ENCODE measurements around the gene C1QTNF2.

The C1QTNF2 gene

DNA sequence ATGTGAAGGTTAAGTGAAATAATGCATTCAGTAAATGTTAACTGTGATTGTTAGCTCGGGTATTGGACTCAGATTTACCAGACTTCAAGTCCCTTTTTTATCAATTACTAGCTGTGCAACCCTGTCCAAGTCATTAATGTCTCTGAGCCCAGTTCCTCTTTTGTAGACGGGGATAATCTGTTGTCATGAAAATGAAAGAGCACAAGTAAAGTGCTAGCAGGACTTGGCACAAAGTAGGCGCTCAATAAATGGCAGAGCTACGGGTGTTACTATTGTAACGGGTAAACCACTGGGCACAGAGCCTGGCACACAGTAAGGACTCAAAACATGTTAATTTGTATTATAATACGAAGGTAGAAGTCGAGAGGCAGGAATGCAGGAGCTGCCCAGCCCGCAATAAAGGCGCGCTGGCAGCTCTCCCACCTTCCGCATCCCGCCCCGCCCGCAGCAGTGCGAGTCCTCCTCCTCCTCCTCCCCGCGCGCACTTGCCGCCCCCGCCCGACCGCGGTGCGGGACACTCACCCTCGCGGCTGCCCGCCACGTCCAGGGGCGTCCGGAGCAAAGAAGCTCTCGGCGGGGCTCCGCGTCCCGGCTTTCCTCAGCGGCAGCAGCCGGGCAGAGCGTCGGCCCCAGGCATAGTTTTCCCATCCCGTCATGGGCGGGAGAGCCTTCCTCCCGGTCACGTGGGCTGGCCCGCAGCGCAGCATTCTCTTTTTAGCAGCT is at the start of gene C1QTNF2:
Gene C1QTNF2 (minus strand): TSS at position 637 of the 723 bp plus-strand sequence. CDS start 15,615 bp downstream, outside the sequence.
- intact Hi-C loops (cut with DNase I), result no loop called here

GRCh38 chr5:160420331-160420610 is 49.8 kb upstream of the C1QTNF2 start:
- intact Hi-C loops (cut with DNase I), result no loop called here
- no peak for DNase-seq

More for the DNA sequence above, at the start of gene C1QTNF2:
- peak in 41 of 42 donors; percentile 31 to 76 (median 58) for DNase-seq

GRCh38 chr5:160419458-160420330 is 49.3 kb upstream of the C1QTNF2 start:
- DNase-seq, result no peak
- intact Hi-C loops (cut with DNase I), result no loop called here

DNA sequence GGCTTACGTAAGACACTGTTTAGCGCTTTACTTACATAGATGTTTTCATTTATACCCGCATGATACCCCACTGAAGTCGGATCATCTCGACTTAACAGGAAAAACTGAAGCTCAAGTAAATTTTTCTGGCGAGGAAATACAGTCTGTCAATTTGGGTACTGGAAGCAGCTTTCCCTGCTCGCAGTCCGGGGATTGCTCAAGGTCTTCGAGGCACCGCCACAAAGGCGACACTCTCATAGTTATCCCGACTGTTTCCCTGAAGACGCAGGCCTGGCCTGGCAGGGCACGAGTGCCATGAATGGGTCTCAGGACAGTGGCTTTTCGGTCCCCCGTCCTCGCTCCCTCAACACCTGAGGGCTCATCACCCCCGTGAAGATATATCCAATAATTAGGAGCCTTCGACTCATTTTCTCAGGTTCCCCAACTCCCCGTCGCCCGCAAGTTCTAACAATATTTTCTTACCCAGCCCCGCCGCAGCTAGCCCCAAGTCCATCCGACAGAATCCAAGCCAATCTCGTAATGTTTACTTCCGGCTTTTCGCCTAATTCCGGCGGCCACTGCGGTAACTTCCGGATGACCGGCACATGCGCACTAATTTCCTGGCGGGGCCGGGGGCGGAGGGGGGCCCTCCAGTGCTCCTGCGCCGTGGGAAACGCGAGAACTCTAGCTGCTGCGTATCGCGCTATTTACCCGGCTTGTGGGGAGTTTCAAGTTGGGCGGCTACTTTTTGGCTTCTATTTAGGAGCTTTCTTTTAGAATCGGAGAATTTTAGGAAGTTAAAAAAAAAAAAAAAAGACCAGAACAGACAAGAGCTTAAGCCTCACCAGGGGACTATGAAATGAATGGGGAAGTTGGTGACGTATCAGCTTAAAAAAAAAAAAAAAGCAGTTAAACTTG is 48.4 kb upstream of the C1QTNF2 start, which contains the start of gene SLU7:
Gene SLU7 (minus strand): TSS at position 521 of the 897 bp plus-strand sequence. CDS start 3,787 bp downstream, outside the sequence.
- peak; percentile 81 to 97 (median 91) for DNase-seq
- intact Hi-C loops (cut with DNase I), result no loop called here

DNA sequence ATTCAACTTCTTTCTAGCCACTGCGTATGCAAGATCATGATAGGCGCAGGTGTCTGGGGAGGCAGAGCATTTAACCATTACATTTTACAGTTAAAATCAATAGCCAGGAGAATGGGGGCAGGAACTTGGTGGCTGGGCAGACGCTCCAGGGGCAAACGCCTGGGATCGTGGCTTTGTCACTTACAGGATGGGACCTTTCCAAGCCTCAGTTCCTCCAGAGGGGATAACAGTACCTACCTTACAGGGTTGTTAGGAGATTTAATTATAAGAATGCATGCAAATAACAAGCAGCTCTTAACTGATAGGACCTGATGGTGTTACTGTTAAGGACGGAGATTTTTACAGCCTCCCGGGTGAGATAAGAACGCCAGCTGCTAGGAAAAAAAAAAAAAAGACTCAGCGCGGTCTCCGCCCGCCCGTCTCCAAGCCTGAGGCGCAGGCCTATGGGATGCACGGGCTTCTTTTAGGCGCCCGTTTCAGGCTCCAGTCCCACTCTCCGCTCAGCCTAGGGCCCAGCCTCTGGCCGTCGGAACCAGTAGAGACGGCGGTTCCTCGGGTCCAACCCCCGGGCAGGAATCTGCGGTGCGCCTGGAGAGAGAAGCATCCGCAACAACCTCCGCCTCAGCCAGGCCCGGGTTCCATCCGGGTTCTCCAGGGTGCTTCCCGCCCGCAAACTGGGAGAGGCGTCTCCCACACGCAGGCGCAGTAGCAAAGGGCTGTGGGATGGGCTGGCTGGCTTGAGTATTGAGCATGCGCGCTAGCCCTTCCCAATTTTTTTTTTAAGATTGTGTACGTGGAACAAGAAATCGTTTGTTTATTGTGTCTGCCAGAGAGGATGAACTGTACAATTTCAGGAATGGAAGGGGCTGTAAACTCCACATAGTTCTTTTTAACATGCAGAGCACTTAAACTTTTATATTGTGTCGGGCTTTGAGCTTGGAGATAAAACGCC is 29.3 kb upstream of the C1QTNF2 start, which contains the start of gene FAM200C:
Gene FAM200C (minus strand): TSS at position 653 of the 952 bp plus-strand sequence. CDS start 4,564 bp downstream, outside the sequence.
- intact Hi-C loops (cut with DNase I), result loop anchor here (10.0 kb wide), 1 partner anchor 285 kb away; the partner anchor contains the start of gene PWWP2A

GRCh38 chr5:160398806-160399205 is 28.4 kb upstream of the C1QTNF2 start:
- no peak for DNase-seq

More for the DNA sequence above, 29.3 kb upstream of the C1QTNF2 start, which contains the start of gene FAM200C:
- peak; percentile 78 to 97 (median 93) for DNase-seq

GRCh38 chr5:160397492-160397891 is 27.1 kb upstream of the C1QTNF2 start:
- no peak for DNase-seq
- intact Hi-C loops (cut with DNase I), result loop anchor here (10.0 kb wide), 1 partner anchor 283 kb away; the partner anchor contains the start of gene PWWP2A

More at GRCh38 chr5:160398806-160399205, 28.4 kb upstream of the C1QTNF2 start:
- intact Hi-C loops (cut with DNase I), result loop anchor here (10.0 kb wide), 1 partner anchor 284 kb away; the partner anchor contains the start of gene PWWP2A

GRCh38 chr5:160395111-160395510 is 24.7 kb upstream of the C1QTNF2 start:
- intact Hi-C loops (cut with DNase I), result loop anchor here (10.0 kb wide), 1 partner anchor 280 kb away; the partner anchor contains the start of gene PWWP2A
- no peak for DNase-seq

DNA sequence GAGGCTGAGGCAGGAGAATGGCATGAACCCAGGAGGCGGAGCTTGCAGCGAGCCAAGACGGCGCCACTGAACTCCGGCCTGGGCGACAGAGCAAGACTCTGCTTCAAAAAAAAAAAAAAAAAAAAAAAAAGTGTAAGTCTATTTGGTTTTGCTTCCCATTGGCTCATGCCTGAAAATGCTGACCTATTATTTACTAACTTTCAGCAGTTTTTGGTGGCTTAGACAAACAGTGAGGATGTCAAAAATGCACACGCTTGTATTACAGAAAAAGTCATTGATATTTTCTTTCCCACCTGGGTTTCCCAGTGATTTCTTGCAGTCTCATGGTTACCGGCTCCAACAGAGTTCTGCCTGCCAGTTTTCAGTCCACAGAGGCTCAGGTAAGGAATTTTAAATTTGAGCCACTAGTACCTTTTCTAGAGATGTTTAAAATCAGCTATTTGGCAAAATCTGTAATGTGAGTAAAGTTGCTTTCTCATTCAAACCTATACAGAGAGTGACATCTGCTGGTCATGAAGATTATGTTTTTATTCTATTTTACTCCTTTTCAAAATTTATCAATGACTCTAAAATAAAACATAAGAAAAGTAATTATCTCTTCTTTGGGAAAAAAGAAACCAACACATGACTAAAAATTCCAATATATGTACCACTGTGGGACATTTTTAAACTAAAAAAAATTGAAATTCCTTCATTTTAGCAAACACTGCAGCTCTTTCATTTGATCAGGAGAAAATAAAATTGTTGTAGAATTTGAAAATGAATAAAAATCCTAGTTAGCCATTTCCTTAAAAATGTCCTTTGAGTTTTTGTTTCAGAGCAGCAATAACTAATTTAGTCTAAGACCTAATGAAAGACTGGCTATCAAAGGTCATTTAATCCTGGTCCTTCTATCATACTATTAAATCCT is 20.6 kb upstream of the C1QTNF2 start:
- intact Hi-C loops (cut with DNase I), result loop anchor here (10.0 kb wide), 1 partner anchor 276 kb away; the partner anchor contains the start of gene PWWP2A
- no peak for DNase-seq

- intact Hi-C loops (cut with DNase I), result no loop called here
- DNase-seq, result no peak
Observed at GRCh38 chr5:160387445-160387844, 17.0 kb upstream of the C1QTNF2 start.

DNA sequence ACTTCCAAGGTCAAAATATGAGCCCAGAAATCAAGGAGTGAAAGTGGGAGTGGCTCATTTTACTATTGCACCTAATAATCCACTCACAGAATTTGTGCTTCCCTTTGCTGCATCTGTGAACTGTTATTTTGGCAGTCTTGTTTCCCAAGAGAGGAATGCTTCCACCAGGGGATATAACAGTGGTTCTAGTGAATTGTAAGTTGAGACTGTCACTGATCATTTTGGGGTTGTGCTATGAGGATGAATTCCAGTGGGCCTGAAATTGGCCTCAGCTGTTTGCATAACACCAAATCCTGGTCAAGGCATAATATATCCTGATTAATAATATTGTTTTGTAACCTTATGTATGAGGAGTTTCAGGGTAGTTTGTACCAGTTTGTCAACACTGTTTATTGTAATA is 15.1 kb upstream of the C1QTNF2 start:
- DNase-seq, result no peak
- intact Hi-C loops (cut with DNase I), result no loop called here

DNA sequence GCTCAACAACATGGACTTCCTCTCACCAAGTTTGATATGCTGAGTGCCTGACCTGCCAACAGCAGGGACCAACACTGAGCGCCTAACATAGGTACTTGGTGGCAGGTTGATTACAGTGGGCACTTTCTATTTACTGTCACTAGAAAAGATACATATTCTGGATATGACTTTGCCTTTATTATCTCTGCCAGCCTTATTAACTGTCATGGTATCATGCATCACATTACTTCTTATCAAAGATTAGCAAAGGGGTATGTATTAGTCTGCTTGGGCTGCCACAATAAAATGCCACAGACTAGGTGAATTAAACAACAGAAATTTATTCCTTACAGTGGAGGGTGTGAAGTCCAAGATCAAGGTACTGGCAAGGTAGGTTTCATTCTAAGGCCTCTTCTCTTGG is 14.3 kb upstream of the C1QTNF2 start:
- DNase-seq, result no peak
- intact Hi-C loops (cut with DNase I), result no loop called here

GRCh38 chr5:160382346-160382745 is 11.9 kb upstream of the C1QTNF2 start:
- intact Hi-C loops (cut with DNase I), result no loop called here
- DNase-seq, result no peak

DNA sequence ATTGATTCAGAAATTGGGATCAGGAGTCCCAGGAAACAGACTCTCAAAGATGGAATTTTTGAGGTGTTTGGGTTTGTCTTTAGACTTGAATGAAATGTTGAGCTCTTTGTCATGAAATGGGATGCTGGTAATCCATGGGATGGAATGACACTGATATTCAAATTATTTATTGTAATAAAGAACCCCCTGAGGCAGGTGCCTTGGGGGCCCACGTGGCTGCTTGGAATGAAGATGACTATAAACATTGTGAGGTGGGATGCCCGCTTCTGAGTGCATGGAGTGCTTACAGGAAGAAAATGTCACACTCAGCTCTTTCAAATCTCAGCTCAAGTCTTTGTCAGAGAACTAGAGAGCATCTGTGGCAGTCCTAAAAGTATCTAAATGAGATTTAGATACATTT is 9.6 kb upstream of the C1QTNF2 start:
- intact Hi-C loops (cut with DNase I), result no loop called here
- DNase-seq, result no peak

- no peak for DNase-seq
- intact Hi-C loops (cut with DNase I), result no loop called here
Observed at GRCh38 chr5:160379511-160379910, 9.1 kb upstream of the C1QTNF2 start.

DNA sequence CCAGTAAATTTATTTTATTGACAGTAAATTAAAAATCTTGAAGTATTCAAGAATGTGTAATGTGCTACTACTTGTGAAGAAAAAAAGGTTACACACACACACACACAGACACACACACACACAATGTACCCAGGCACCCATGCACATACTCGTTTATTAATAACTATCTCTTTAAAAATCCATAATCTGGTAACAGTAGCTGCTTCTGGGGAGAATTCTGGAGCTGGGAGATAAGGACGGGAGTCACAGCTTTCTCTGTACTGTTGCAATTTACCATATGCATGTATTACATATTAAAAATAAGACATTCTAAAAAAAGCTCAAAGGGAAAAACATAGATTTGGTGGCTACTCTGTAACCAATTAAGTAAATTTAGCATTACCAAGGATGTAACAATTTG is 7.9 kb upstream of the C1QTNF2 start:
- intact Hi-C loops (cut with DNase I), result no loop called here
- DNase-seq, result no peak
